TTC549 (cell line): Measurements from ENCODE around the gene SPPL3.
"Not testable (repeated sequence)": the region's sequence is repeated elsewhere in the genome, so short reads cannot be mapped to it uniquely, and the experiment has no call there.

Experiments used
- FAIRE-seq: peaks from 2 replicates; lab custom pipeline; 2012; peaks lifted over from hg19 to GRCh38; lab: Jason Lieb, UNC

The SPPL3 gene

DNA sequence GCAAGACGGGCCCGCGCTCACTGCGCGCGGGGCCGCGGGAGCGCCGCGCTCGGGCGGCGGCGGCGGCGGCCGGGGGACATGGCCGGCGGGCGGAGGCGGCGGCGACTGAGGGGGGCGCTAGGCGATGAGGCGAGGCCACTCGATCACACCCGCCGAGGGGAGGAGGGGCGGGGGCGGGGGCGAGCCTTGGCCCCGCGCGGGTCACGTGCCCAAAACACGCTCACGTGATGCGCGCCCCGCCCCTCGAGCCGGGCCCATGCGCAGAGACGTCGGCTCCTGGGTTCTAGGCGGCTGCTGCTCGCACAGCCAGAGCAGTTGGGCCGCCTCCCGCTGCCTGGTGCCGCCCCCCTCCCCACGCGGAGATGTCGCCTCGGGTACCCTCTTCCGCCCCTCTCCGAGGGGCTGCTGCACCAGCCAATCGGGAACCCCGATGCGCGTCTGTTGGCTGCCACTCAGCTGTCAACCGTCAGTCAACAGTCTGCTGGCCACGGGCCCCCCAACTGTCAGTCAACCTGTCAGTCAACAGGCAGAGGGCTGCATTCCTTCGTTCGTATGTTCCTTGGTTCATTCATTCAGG lies at the start of gene SPPL3:
Gene SPPL3 (minus strand): TSS at position 162 of the 577 bp plus-strand sequence. CDS start 491 bp downstream, outside the sequence.
- FAIRE-seq: no peak

GRCh38 chr12:120950807-120951206 lies 46.6 kb upstream of the SPPL3 start:
- FAIRE-seq: no peak

DNA sequence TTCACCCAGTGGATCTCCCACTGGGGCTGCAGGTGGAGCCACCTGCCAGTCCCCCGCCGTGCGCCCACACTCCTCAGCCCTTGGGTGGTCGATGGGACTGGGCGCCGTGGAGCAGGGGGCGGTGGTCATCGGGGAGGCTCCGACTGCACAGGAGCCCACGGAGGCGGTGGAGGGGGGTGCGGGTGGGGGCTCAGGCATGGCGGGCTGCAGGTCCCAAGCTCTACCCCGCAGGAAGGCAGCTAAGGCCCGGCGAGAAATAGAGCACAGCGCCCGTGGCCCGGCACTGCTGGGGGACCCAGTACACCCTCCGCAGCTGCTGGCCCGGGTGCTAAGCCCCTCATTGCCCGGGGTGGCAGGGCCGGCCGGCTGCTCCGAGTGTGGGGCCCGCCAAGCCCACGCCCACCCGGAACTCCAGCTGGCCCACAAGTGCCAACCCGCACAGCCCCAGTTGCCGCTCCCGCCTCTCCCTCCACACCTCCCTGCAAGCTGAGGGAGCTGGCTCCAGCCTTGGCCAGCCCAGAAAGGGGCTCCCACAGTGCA lies 46.2 kb upstream of the SPPL3 start:
- FAIRE-seq: not testable (repeated sequence)

DNA sequence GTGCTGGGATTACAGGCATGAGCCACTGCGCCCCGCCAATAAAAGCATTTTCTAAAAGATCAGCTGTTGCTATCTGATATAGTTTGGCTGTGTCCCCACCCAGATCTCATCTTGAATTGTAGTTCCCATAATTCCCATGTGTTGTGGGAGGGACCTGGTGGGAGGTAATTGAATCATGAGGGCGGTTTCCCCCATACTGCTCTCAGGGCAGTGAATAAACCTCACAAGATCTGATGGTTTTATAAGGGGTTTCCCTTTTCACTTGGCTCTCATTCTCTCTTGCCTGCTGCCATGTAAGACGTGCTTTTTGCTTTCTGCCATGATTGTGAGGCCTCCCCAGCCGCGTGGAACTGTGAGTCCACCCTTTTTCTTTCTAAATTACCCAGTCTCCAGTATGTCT lies 41.4 kb upstream of the SPPL3 start:
- not testable (repeated sequence) for FAIRE-seq

GRCh38 chr12:120944645-120945217 lies 40.6 kb upstream of the SPPL3 start:
- no peak for FAIRE-seq

DNA sequence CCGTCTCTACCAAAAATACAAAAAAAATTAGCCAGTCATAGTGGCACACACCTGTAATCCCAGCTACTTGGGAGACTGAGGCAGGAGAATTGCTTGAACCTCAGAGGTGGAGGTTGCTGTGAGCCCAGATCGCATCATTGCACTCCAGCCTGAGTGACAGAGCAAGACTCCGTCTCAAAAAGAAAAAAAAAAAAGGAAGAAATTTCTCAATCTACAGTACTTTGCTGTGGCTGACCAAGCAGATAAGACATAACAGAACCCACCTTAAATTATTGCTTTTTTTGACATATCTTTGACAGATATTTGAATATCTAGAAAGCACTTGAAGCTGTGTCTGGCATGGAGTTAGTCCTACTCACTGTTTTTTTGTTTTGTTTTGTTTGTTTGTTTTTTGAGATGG lies 39.3 kb upstream of the SPPL3 start:
- no peak for FAIRE-seq

DNA sequence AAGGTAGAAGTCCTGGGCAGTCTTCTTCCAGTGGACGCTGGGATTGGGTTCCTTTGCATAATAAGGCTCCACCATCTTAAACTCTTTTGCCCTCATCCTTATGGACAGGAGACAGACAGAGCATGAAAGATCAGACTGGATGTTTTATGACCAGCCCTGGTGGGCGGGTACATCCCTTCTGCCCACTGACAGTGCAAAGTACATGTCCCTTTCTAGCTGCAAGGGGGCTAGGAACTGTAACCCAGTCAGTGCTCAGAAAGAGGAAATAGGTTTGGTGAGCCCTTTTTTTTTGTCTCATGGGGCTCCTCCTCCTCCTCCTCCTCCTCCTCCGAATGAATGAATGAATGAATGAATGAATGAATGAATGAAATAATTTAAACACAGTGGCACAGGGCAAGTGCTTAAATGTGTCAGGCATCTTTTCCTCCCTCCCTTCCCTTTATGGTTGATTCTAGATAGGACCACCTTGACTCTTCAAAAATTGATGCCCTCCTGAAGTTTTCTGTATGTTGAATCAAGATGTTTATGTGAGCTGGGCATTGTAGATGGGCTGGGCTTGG lies 37.8 kb upstream of the SPPL3 start:
- FAIRE-seq: no peak

- FAIRE-seq: no peak
Measured at GRCh38 chr12:120941412-120941811, 37.3 kb upstream of the SPPL3 start.

DNA sequence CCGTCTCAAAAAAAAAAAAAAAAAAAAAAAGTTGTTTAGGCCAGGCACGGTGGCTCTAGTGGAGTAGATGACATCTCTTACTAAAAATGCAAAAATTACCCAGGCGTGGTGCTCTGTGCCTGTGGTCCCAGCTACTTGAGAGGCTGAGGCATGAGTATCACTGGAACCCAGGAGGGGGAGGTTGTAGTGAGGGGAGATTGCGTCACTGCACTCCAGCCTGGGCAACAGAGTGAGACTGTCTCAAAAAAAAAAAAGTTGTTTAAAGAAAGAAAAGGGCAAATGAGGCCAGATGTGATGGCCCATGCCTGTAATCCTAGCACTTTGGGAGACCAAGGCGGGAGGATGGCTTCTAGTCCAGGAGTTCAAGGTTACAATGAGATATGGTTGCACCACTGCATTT lies 36.6 kb upstream of the SPPL3 start:
- FAIRE-seq: no peak

GRCh38 chr12:120940006-120940405 lies 35.8 kb upstream of the SPPL3 start:
- FAIRE-seq: no peak

GRCh38 chr12:120939523-120939922 lies 35.4 kb upstream of the SPPL3 start:
- no peak for FAIRE-seq

- FAIRE-seq: no peak
Measured at GRCh38 chr12:120938496-120938895, 34.3 kb upstream of the SPPL3 start.

DNA sequence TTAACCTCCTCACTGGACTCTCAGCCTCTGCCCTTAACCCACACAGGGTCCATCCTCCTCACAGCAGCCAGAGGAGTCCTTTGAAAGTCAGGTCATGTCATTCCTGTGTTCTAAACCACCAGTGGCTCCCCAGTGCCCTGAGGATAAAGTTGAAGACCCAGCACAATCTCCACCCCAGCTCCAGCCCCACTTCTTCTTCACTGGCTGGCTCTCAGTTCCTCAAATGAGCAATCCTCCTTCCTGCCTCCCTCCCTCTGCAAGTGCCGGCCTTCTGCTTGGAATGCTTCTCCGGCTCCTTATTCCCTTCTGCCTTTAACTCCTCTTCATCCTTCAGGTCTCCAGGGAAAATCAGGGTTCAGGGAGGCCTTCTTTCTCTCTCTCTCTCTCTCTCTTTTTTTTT lies 32.0 kb upstream of the SPPL3 start:
- FAIRE-seq: no peak

- no peak for FAIRE-seq
Measured at GRCh38 chr12:120933786-120934185, 29.6 kb upstream of the SPPL3 start.

- no peak for FAIRE-seq
Measured at GRCh38 chr12:120932956-120933526, 28.9 kb upstream of the SPPL3 start.

DNA sequence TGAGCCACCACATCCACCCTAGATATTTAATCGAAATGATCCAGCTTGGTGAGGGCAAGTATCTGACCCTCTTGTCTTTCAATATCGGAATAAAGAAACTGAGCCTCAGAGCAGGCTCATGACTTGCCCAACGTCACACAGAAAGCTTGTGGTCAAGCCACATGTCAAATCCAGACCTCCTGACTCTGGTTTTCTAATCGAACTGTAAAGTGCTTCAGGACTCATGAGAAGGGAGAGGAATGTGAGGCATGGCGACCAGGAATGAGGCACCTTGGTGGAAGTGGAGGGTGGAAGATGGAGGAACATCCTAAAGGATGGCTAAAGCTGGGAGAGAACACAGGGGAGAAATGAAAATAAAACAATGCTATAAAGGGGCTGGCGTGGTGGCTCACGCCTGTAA lies 27.9 kb upstream of the SPPL3 start:
- no peak for FAIRE-seq

DNA sequence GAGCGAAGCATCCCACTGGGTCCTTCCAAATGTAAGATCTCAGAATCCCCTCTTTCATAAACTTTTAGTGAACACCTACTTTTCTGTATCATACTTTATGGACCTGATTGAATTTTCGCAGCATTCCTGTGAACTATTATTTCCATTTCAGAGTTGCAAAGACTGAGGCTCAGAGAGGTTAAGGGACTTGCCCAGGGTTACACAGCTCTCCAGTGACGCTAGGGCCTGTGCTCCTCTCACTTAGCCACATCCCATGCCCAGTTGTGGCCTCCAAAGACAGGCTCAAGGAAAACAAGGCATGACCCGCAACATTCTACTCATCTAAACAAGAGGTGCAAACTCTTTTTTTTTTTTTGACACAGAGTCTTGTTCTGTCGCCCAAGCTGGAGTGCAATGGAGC lies 25.9 kb upstream of the SPPL3 start:
- FAIRE-seq: no peak

- no peak for FAIRE-seq
Measured at GRCh38 chr12:120928864-120929652, 24.9 kb upstream of the SPPL3 start.

GRCh38 chr12:120925740-120926563 lies 21.8 kb upstream of the SPPL3 start:
- FAIRE-seq: no peak

- FAIRE-seq: no peak
Measured at GRCh38 chr12:120922279-120922678, 18.1 kb upstream of the SPPL3 start.

- no peak for FAIRE-seq
Measured at GRCh38 chr12:120921637-120922036, 17.5 kb upstream of the SPPL3 start.

- no peak for FAIRE-seq
Measured at GRCh38 chr12:120920178-120920577, 16.0 kb upstream of the SPPL3 start.
